ENCODE data around the gene ACTA2. TPM values are rescaled to one million over a fixed set of nuclear protein-coding genes. Genes with fewer than 3 reads are reported as not detected.

Gene ACTA2
- total RNA-seq, 4 donors from 2014 or later, result 6,391 to 8,723 (median 8,539) TPM

- DNase-seq (ENCODE audit: extremely low spot score), result no peak
- no peak overlapping the region for H3K4me3 ChIP-seq
- 78% methylated on average over 3 of the region's 3 CpGs for WGBS
- TF ChIP-seq EP300 (IDR thresholded peaks at IDR 0.05), result no peak
- H3K4me1 ChIP-seq, result peaks cover 0 to 35% (median 34%) of the 10 kb centered on the region in 4 donors
- no peak overlapping the region for H3K27ac ChIP-seq (replicated peaks in 1 of 4)
- no peaks in the 10 kb centered on the region for H3K9me3 ChIP-seq
- intact Hi-C loops (cut with DNase I), result no loop called here
- H3K27me3 ChIP-seq, result no peaks in the 10 kb centered on the region
- no peaks in the 10 kb centered on the region for H3K36me3 ChIP-seq
These were observed 34.2 kb downstream of the ACTA2 start for GRCh38 chr10:88918191-88918905.

DNA sequence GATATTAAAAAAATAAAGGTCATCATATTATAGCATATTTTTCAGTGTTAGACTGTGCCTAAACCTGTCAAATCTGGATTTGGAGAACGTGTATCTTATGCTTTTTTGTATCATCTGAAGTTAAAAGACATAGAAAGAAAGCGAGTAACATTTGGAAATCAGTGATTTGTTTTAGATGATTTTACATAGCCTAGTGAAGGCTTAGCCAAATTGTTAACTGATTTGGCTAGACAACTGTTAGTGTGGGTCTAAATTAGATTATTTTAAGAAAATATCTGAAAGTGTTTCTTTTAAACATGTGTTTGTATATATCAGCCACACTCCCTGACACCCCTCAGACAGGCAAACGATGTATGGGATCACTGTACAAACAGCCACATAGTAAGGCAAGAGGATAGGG lies 35.6 kb downstream of the ACTA2 start:
- H3K27me3 ChIP-seq, result no peaks in the 10 kb centered on the region
- intact Hi-C loops (cut with DNase I), result no loop called here
- no peak overlapping the region for H3K4me3 ChIP-seq
- H3K9me3 ChIP-seq, result no peaks in the 10 kb centered on the region
- 76% methylated on average over 3 of the region's 3 CpGs for WGBS
- H3K27ac ChIP-seq (replicated peaks in 1 of 4), result no peak overlapping the region
- no peaks in the 10 kb centered on the region for H3K36me3 ChIP-seq
- H3K4me1 ChIP-seq, result peaks cover 0 to 36% (median 34%) of the 10 kb centered on the region in 4 donors
- no peak for DNase-seq (ENCODE audit: extremely low spot score)
- TF ChIP-seq POLR2AphosphoS5 (IDR thresholded peaks at IDR 0.05), result no peak
- TF ChIP-seq POLR2A (IDR thresholded peaks at IDR 0.05; ENCODE audit: low read depth), result no peak
- TF ChIP-seq CTCF (IDR thresholded peaks at IDR 0.05), result no peak
- no peak for TF ChIP-seq EP300 (IDR thresholded peaks at IDR 0.05)

DNA sequence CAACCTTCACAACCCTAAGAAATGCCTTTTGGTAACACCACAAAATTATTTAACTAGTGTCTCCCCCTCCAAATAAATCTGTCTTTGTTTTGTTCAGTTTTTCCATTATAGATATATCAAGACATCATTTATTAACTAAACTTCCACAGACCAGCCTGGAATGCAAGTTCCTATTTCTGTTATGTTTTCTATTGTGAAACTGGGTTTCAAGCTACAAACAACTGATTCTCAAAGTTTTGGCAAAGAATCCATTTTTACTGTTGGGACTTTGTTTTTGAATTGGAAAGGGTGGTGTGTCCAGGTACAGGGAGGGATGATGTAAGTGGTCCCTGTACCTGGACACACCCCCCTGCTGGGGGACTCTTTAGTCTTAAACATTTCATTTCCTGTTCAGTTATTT lies 36.3 kb downstream of the ACTA2 start:
- no peak overlapping the region for H3K27ac ChIP-seq (replicated peaks in 1 of 4)
- intact Hi-C loops (cut with DNase I), result no loop called here
- no peak overlapping the region for H3K4me3 ChIP-seq
- peaks cover 0 to 32% (median 29%) of the 10 kb centered on the region in 4 donors for H3K4me1 ChIP-seq
- H3K9me3 ChIP-seq, result no peaks in the 10 kb centered on the region
- TF ChIP-seq POLR2A (IDR thresholded peaks at IDR 0.05; ENCODE audit: low read depth) (no peak), CTCF (IDR thresholded peaks at IDR 0.05) (no peak), POLR2AphosphoS5 (IDR thresholded peaks at IDR 0.05) (no peak), EP300 (IDR thresholded peaks at IDR 0.05) (no peak)
- no peaks in the 10 kb centered on the region for H3K27me3 ChIP-seq
- no peak for DNase-seq (ENCODE audit: extremely low spot score)
- no peaks in the 10 kb centered on the region for H3K36me3 ChIP-seq

- Histone ChIP-seq H3K9me3 (no peaks in the 10 kb centered on the region), H3K27me3 (no peaks in the 10 kb centered on the region), H3K27ac (replicated peaks in 1 of 4) (no peak overlapping the region), H3K4me3 (no peak overlapping the region), H3K36me3 (no peaks in the 10 kb centered on the region), H3K4me1 (peaks cover 0 to 28% (median 24%) of the 10 kb centered on the region in 4 donors)
- WGBS, result 82% methylated on average over 2 of the region's 2 CpGs
- intact Hi-C loops (cut with DNase I), result no loop called here
- no peak for TF ChIP-seq CTCF (IDR thresholded peaks at IDR 0.05)
- no peak for TF ChIP-seq EP300 (IDR thresholded peaks at IDR 0.05)
- TF ChIP-seq POLR2AphosphoS5 (IDR thresholded peaks at IDR 0.05), result no peak
- TF ChIP-seq POLR2A (IDR thresholded peaks at IDR 0.05; ENCODE audit: low read depth), result no peak
- no peak for DNase-seq (ENCODE audit: extremely low spot score)
These were observed 36.8 kb downstream of the ACTA2 start for GRCh38 chr10:88915781-88916180.

GRCh38 chr10:88913788-88914187 lies 38.8 kb downstream of the ACTA2 start:
- intact Hi-C loops (cut with DNase I), result no loop called here
- Histone ChIP-seq H3K4me3 (no peak overlapping the region), H3K36me3 (no peaks in the 10 kb centered on the region), H3K9me3 (no peaks in the 10 kb centered on the region), H3K27me3 (no peaks in the 10 kb centered on the region), H3K4me1 (peaks cover 0 to 9% (median 7%) of the 10 kb centered on the region in 4 donors), H3K27ac (replicated peaks in 1 of 4) (peak overlapping the region in 3 of 4 donors; percentile 51 to 64 (median 61))
- no peak for TF ChIP-seq POLR2AphosphoS5 (IDR thresholded peaks at IDR 0.05)
- no peak for DNase-seq (ENCODE audit: extremely low spot score)
- WGBS, result 40% methylated on average over 5 of the region's 5 CpGs

GRCh38 chr10:88913127-88913526 lies 39.4 kb downstream of the ACTA2 start:
- Histone ChIP-seq H3K27me3 (no peaks in the 10 kb centered on the region), H3K27ac (replicated peaks in 1 of 4) (peak overlapping the region; percentile 39 to 64 (median 56)), H3K4me3 (no peak overlapping the region), H3K36me3 (no peaks in the 10 kb centered on the region), H3K4me1 (peaks cover 0 to 9% (median 7%) of the 10 kb centered on the region in 4 donors), H3K9me3 (no peaks in the 10 kb centered on the region)
- intact Hi-C loops (cut with DNase I), result no loop called here
- TF ChIP-seq POLR2AphosphoS5 (IDR thresholded peaks at IDR 0.05) (peak; percentile 12 to 36), POLR2A (IDR thresholded peaks at IDR 0.05; ENCODE audit: low read depth) (no peak)
- 65% methylated on average over 9 of the region's 9 CpGs for WGBS
- DNase-seq (ENCODE audit: extremely low spot score), result no peak

Data from esophagus muscularis mucosa (tissue), 4 donors.